Left ventricle myocardium inferior (tissue), 1 donor: Measurements from ENCODE around the gene KRTAP10-9. TPM values are rescaled to one million over a fixed set of nuclear protein-coding genes. Genes with fewer than 3 reads are reported as not detected.
"Not testable (repeated sequence)": the region's sequence is repeated elsewhere in the genome, so short reads cannot be mapped to it uniquely, and the experiment has no call there.

Experiments
- DNase-seq: peaks from one replicate; pipeline ENCODE4 v3.0.0-alpha.2; 2020
- H3K27ac ChIP-seq: fragments of 200-600 bp; replicated peaks from 2 replicates; pipeline ENCODE4 v1.8.0; 2021
- H3K27me3 ChIP-seq: fragments of 200-600 bp; 2 replicates; pipeline ENCODE4 v1.8.0; 2021; ENCODE audit warnings: low read depth
- H3K36me3 ChIP-seq: fragments of 200-600 bp; 2 replicates; pipeline ENCODE4 v1.8.0; 2021
- H3K4me1 ChIP-seq: fragments of 200-600 bp; 2 replicates; pipeline ENCODE4 v1.8.0; 2021
- H3K4me3 ChIP-seq: fragments of 200-600 bp; 2 replicates; pipeline ENCODE4 v1.8.0; 2021; ENCODE audit warnings: mild to moderate bottlenecking, moderate library complexity
- H3K9me3 ChIP-seq: fragments of 200-600 bp; replicated peaks from 2 replicates; pipeline ENCODE4 v1.8.0; 2021
- intact Hi-C: fragments of 100-400 bp; cut with micrococcal nuclease; formaldehyde crosslinking; loops from one replicate; pipeline ENCODE4 v1.11.0; 2022
- total RNA-seq: library from RNA; stranded (reverse); fragmentation: NEBNext Ultra II Directional; extraction: Animal tissue kit (Norgen Biotek cat#: 25700); gene quantifications from one replicate; pipeline ENCODE4 v1.2.1, GENCODE V29; 2021
- TF ChIP-seq, protein P1 (sequence below): fragments of 200-600 bp; IDR thresholded peaks from 2 replicates; pipeline ENCODE4 v1.8.0; 2021; ENCODE audit warnings: antibody characterized with exemption, mild to moderate bottlenecking, borderline replicate concordance
- donor health status: DM: no; HTN: yes; CAD: no; lungs with severe emphysema.

The KRTAP10-9 gene
- total RNA-seq, 1 donor from 2014 or later, result not detected

DNA sequence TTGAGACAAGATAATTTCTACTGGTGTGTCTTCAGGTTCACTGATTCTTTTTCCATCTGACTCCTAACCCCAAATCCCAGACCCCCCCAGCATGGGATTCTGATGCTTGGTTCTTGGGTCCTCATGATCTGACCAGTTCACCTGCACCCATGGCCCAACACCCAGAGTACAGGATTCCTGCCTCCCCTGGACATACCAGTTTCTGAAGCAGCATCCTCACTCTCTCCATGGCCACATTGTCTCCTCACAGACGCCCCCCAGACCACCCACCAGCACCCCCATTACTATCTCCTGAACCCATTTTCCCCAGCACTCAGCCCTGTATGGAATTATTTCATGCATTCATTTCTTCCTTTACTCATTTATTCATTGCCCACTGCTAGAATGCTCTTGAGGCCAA, 30.0 kb downstream of the KRTAP10-9 start:
- peaks cover 14% of the 10 kb centered on the region for H3K27me3 ChIP-seq
- no peak for DNase-seq
- H3K36me3 ChIP-seq, result no peaks in the 10 kb centered on the region
- intact Hi-C loops, result no loop called here
- H3K4me1 ChIP-seq, result no peaks in the 10 kb centered on the region
- TF ChIP-seq, protein P1, sequence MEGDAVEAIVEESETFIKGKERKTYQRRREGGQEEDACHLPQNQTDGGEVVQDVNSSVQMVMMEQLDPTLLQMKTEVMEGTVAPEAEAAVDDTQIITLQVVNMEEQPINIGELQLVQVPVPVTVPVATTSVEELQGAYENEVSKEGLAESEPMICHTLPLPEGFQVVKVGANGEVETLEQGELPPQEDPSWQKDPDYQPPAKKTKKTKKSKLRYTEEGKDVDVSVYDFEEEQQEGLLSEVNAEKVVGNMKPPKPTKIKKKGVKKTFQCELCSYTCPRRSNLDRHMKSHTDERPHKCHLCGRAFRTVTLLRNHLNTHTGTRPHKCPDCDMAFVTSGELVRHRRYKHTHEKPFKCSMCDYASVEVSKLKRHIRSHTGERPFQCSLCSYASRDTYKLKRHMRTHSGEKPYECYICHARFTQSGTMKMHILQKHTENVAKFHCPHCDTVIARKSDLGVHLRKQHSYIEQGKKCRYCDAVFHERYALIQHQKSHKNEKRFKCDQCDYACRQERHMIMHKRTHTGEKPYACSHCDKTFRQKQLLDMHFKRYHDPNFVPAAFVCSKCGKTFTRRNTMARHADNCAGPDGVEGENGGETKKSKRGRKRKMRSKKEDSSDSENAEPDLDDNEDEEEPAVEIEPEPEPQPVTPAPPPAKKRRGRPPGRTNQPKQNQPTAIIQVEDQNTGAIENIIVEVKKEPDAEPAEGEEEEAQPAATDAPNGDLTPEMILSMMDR, result no peak
- H3K4me3 ChIP-seq, result no peak overlapping the region
- no peak overlapping the region for H3K27ac ChIP-seq
- H3K9me3 ChIP-seq, result peaks cover 12% of the 10 kb centered on the region

- Histone ChIP-seq H3K4me1 (no peaks in the 10 kb centered on the region), H3K4me3 (no peak within 1 kb of the TSS), H3K9me3 (peaks cover 13% of the 10 kb centered on the region), H3K27me3 (peaks cover 14% of the 10 kb centered on the region), H3K36me3 (no peaks in the 10 kb centered on the region), H3K27ac (no peak within 1 kb of the TSS)
- TF ChIP-seq, protein P1, result no peak
- no peak for DNase-seq
- intact Hi-C loops, result no loop called here
Measured at GRCh38 chr21:44657635-44658540, 31.0 kb downstream of the KRTAP10-9 start, which contains the start of gene KRTAP12-3. KRTAP12-3 (plus strand) TSS chr21:44657932; CDS start chr21:44657980, 48 bp downstream.

GRCh38 chr21:44658541-44658910, 31.6 kb downstream of the KRTAP10-9 start:
- DNase-seq, result no peak
- TF ChIP-seq, protein P1, result no peak
- Histone ChIP-seq H3K4me1 (no peaks in the 10 kb centered on the region), H3K9me3 (peaks cover 20% of the 10 kb centered on the region), H3K4me3 (no peak overlapping the region), H3K27me3 (peaks cover 14% of the 10 kb centered on the region), H3K27ac (no peak overlapping the region), H3K36me3 (no peaks in the 10 kb centered on the region)
- intact Hi-C loops, result no loop called here

DNA sequence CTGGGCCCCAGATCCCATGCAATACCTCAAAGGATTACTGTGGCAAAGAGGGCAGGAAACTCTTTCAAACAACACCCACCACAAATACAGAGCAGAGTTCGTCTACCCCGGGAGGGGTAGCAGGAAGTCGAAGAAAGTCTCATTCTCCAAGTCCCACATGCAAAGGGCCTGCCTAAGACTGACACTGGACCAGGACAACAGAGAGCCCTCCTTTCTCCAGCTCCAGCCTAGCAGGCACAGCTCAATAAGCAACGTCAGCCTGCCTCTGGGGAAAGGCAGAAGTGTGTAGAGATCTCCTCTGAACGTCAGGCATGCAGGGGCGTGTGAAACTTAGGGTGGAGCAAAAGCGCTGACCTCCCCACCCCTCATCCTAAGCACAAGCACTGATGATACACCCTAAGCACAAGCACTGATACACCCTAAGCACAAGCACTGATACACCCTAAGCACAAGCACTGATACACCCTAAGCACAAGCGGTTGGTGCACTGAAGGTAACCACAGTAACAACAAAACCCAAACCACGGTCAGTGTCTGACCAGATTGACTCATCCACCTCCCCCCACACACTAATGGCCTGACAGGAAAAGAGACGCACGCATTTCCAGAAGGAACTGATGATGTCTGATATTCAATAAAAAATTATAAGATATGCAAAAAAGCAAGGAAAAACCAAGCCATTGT, 32.2 kb downstream of the KRTAP10-9 start:
- Histone ChIP-seq H3K4me3 (no peak overlapping the region), H3K36me3 (no peaks in the 10 kb centered on the region), H3K27me3 (peaks cover 14% of the 10 kb centered on the region), H3K9me3 (peaks cover 25% of the 10 kb centered on the region), H3K4me1 (no peaks in the 10 kb centered on the region), H3K27ac (no peak overlapping the region)
- intact Hi-C loops, result no loop called here
- TF ChIP-seq, protein P1, result no peak
- DNase-seq, result no peak

- H3K27ac ChIP-seq, DNase-seq, intact Hi-C loops, H3K36me3 ChIP-seq, H3K4me1 ChIP-seq, H3K4me3 ChIP-seq: not testable (repeated sequence)
- Histone ChIP-seq H3K27me3 (peaks cover 14% of the 10 kb centered on the region), H3K9me3 (peaks cover 18% of the 10 kb centered on the region)
Measured at GRCh38 chr21:44661567-44661966, 34.7 kb downstream of the KRTAP10-9 start.
